ENCODE data around the gene TNRC6C.

- TF ChIP-seq INSM2 (tag by site-specific recombination; IDR thresholded peaks at IDR 0.05) (no peak), CTCF (tag by site-specific recombination; IDR thresholded peaks at IDR 0.05) (no peak), ZNF518A (tag by site-specific recombination; conservative IDR thresholded peaks at IDR 0.05; ENCODE audit: low read depth) (no peak)
Measured at GRCh38 chr17:78129351-78130089, 171.0 kb downstream of the TNRC6C start.

Measured in HEK293 (cell line).